HepG2 (cell line): ENCODE data around the gene DEFB131B. TPM values are rescaled to one million over a fixed set of nuclear protein-coding genes. Genes with fewer than 3 reads are reported as not detected.

Experiments
- ARID5B ChIP-seq: IDR thresholded peaks from 2 replicates; pipeline ENCODE4 v1.4.0; 2020; ENCODE audit warnings: mild to moderate bottlenecking, missing genetic modification reagents
- BATF2 ChIP-seq: sonication (generic); formaldehyde crosslinking; IDR thresholded peaks from 2 replicates; pipeline ENCODE4 v1.8.0; 2022; ENCODE audit warnings: mild to moderate bottlenecking, missing genetic modification reagents, moderate library complexity
- KDM2A ChIP-seq: sonication (generic); formaldehyde crosslinking; IDR thresholded peaks from 2 replicates; pipeline ENCODE4 v1.4.0; 2020; ENCODE audit warnings: low read depth, missing genetic modification reagents, borderline replicate concordance
- RFX3 ChIP-seq: IDR thresholded peaks from 2 replicates; pipeline ENCODE4 v1.6.1; 2016; ENCODE audit warnings: missing biosample characterization, missing genetic modification reagents
- SRSF1 ChIP-seq: fragments of 200-400 bp; formaldehyde crosslinking; optimal IDR thresholded peaks from 2 replicates; pipeline ENCODE3; 2017; ENCODE audit warnings: mild to moderate bottlenecking, low read depth, low read length, moderate library complexity
- ZBTB21 ChIP-seq: sonication (generic); formaldehyde crosslinking; IDR thresholded peaks from 2 replicates; pipeline ENCODE4 v1.4.0; 2020; ENCODE audit warnings: missing genetic modification reagents
- ZBTB3 ChIP-seq: sonication (generic); formaldehyde crosslinking; IDR thresholded peaks from 2 replicates; pipeline ENCODE4 v1.4.0; 2020; ENCODE audit warnings: low read depth, mild to moderate bottlenecking, moderate library complexity, missing genetic modification reagents, borderline replicate concordance
- ZHX2 ChIP-seq, 2 experiments: sonication (generic) in 1 of 2; formaldehyde crosslinking in 1 of 2; IDR thresholded peaks; 2 replicates each; pipeline versions ENCODE4 v1.6.1 to v1.9.0; 2014 to 2022; ENCODE audit warnings: antibody characterized with exemption in 1 of 2, borderline replicate concordance in 1 of 2, inconsistent platforms in 1 of 2, low read depth in 1 of 2, missing genetic modification reagents in 1 of 2
- ZNF552 ChIP-seq: sonication (generic); formaldehyde crosslinking; IDR thresholded peaks from 2 replicates; pipeline ENCODE4 v1.9.0; 2022; ENCODE audit warnings: missing genetic modification reagents, mild to moderate bottlenecking, borderline replicate concordance
- ZNF570 ChIP-seq: sonication (generic); formaldehyde crosslinking; IDR thresholded peaks from 2 replicates; pipeline ENCODE4 v1.4.0; 2020; ENCODE audit warnings: mild to moderate bottlenecking, missing genetic modification reagents, borderline replicate concordance
- ZNF660 ChIP-seq: sonication (generic); formaldehyde crosslinking; IDR thresholded peaks from 2 replicates; pipeline ENCODE4 v1.5.1; 2020; ENCODE audit warnings: mild to moderate bottlenecking, low read depth, missing genetic modification reagents, borderline replicate concordance
- polyA plus RNA-seq, 8 experiments: library from polyadenylated mRNA; depleted of rRNA in 3 of 8; stranded (reverse) in 7 of 8; unstranded in 1 of 8; fragments of >200 nt; fragmentation: Illumina TruSeq in 4 of 8; extraction: Trizol in 4 of 8; gene quantifications; 2 replicates each; pipeline versions ENCODE4 v1.2.1 to v1.2.3, GENCODE V29; 2011 to 2016; ENCODE audit warnings: low read depth in 4 of 8, missing spikeins in 1 of 8, mixed read lengths in 1 of 8; ENCODE audit not compliant: insufficient read depth in 1 of 8
- total RNA-seq, 5 experiments: library from RNA; depleted of rRNA; stranded (reverse); fragments of >200 nt; fragmentation: Illumina TruSeq; extraction: Trizol; gene quantifications; 2 replicates each; pipeline ENCODE4 v1.2.3, GENCODE V29; 2016; ENCODE audit warnings: low read depth in 1 of 5

The DEFB131B gene
- total and polyA plus RNA-seq, 2 of the 13 experiments (the other 11 are each of a cell fraction or from before 2014, with no cell fraction given), result not detected

GRCh38 chr11:71927820-71928736 is 49.8 kb downstream of the DEFB131B start, which contains the start of gene XNDC1N (continued):
- TF ChIP-seq ARID5B (no peak), SRSF1 (no peak), RFX3 (CRISPR knock-in tag) (no peak), ZNF552 (no peak), KDM2A (CRISPR knock-in tag) (peak; percentile 36), ZBTB21 (no peak), ZNF570 (CRISPR knock-in tag) (no peak), ZNF660 (CRISPR knock-in tag) (no peak), ZHX2 (IDR thresholded peaks at IDR 0.05; ENCODE audit: low read depth) (no peak), ZHX2 (CRISPR knock-in tag; IDR thresholded peaks at IDR 0.05; ENCODE audit: borderline replicate concordance) (no peak), ZBTB3 (CRISPR knock-in tag) (no peak), BATF2 (CRISPR knock-in tag) (no peak)
